H1 (cell line): ENCODE results near the gene USP49. TPM values are rescaled to one million over a fixed set of nuclear protein-coding genes. Genes with fewer than 3 reads are reported as not detected.

Experiments
- CTCF ChIA-PET: fragments of 300-600 bp; sonication (Branson Sonifier 250); formaldehyde crosslinking; loops from one replicate; lab custom pipeline; 2021; ENCODE audit not compliant: partially characterized antibody; lab: Charles Lee
- POLR2A ChIA-PET: fragments of 300-600 bp; sonication (Branson Sonifier 250); formaldehyde crosslinking; loops from one replicate; lab custom pipeline; 2021; ENCODE audit warnings: inconsistent platforms; ENCODE audit not compliant: partially characterized antibody; lab: Charles Lee
- DNase-seq, 2 experiments: peaks; one replicate each; pipeline versions ENCODE4 v3.0.0 to v3.0.0-alpha.2; 2010 to 2022; ENCODE audit warnings: low spot score in 2 of 2, low read depth in 1 of 2, mixed read lengths in 1 of 2
- FAIRE-seq: peaks from 2 replicates; lab custom pipeline; 2011; peaks lifted over from hg19 to GRCh38; lab: Jason Lieb, UNC
- H2AFZ ChIP-seq: 2 replicates; pipeline ENCODE4 v1.8.1; 2012; ENCODE audit warnings: low read length, inconsistent platforms
- H2AK5ac ChIP-seq: 2 replicates; pipeline ENCODE4 v1.6.1; 2013; ENCODE audit warnings: low read depth, low read length
- H2BK120ac ChIP-seq: replicated peaks from 2 replicates; pipeline ENCODE3; 2013; ENCODE audit warnings: low read depth, low read length, inconsistent platforms
- H2BK12ac ChIP-seq: 2 replicates; pipeline ENCODE4 v1.6.1; 2013; ENCODE audit warnings: low read depth, low read length
- H2BK15ac ChIP-seq: 2 replicates; pipeline ENCODE4 v1.6.1; 2013; ENCODE audit warnings: low read length
- H2BK20ac ChIP-seq: 2 replicates; pipeline ENCODE4 v1.6.1; 2013; ENCODE audit warnings: low read length
- H2BK5ac ChIP-seq: 2 replicates; pipeline ENCODE4 v1.6.1; 2013; ENCODE audit warnings: low read depth, low read length
- H3K14ac ChIP-seq: 2 replicates; pipeline ENCODE4 v1.6.1; 2013; ENCODE audit warnings: inconsistent platforms; ENCODE audit not compliant: insufficient read length
- H3K18ac ChIP-seq: 2 replicates; pipeline ENCODE4 v1.6.1; 2013; ENCODE audit warnings: low read length; ENCODE audit errors: extremely low read depth
- H3K23ac ChIP-seq: 2 replicates; pipeline ENCODE4 v1.6.1; 2013; ENCODE audit warnings: inconsistent platforms; ENCODE audit not compliant: insufficient read length
- H3K23me2 ChIP-seq: 2 replicates; pipeline ENCODE4 v1.6.1; 2013; ENCODE audit warnings: low read depth, low read length
- H3K27ac ChIP-seq: 2 replicates; pipeline ENCODE4 v1.6.1; 2011; ENCODE audit warnings: low read depth, low read length, inconsistent platforms
- H3K27me3 ChIP-seq, 4 experiments: replicated peaks in 1 of 4; 1 replicate in 1 of 4; 2 replicates in 3 of 4; pipeline versions ENCODE4 v1.6.1 to v1.8.1; 2011 to 2013; ENCODE audit warnings: low read length in 3 of 4, mild to moderate bottlenecking in 3 of 4, inconsistent platforms in 2 of 4, mixed read lengths in 2 of 4, moderate library complexity in 1 of 4; ENCODE audit not compliant: control insufficient read depth in 3 of 4, insufficient read depth in 3 of 4; ENCODE audit errors: extremely low read depth in 1 of 4
- H3K36me3 ChIP-seq, 4 experiments: 2 replicates each; pipeline versions ENCODE4 v1.6.1 to v1.8.1; 2011 to 2013; ENCODE audit warnings: mild to moderate bottlenecking in 4 of 4, low read length in 3 of 4, moderate library complexity in 2 of 4, control low read depth in 1 of 4, inconsistent platforms in 1 of 4; ENCODE audit not compliant: insufficient read depth in 4 of 4, control insufficient read depth in 2 of 4
- H3K4ac ChIP-seq: replicated peaks from 2 replicates; pipeline ENCODE3; 2013; ENCODE audit warnings: low read length, low read depth, mixed read lengths, inconsistent platforms; ENCODE audit not compliant: insufficient read length
- H3K4me1 ChIP-seq, 4 experiments: replicated peaks in 1 of 4; 1 replicate in 1 of 4; 2 replicates in 3 of 4; pipeline versions ENCODE4 v1.6.1 to v1.8.1; 2011 to 2013; ENCODE audit warnings: low read length in 3 of 4, inconsistent platforms in 2 of 4, mixed read lengths in 1 of 4; ENCODE audit not compliant: insufficient read depth in 4 of 4, control insufficient read depth in 3 of 4
- H3K4me2 ChIP-seq, 2 experiments: 2 replicates each; pipeline versions ENCODE4 v1.6.1 to v1.8.1; 2011 to 2013; ENCODE audit warnings: low read depth in 2 of 2, low read length in 2 of 2, control low read depth in 1 of 2, inconsistent platforms in 1 of 2, mild to moderate bottlenecking in 1 of 2; ENCODE audit not compliant: insufficient read depth in 1 of 2
- H3K4me3 ChIP-seq, 4 experiments: fragments of 200-600, 300-600 bp in 1 of 4; sonication (generic), shearing (Covaris generic), sonication (Bioruptor Twin) in 1 of 4; 2 replicates each; pipeline versions ENCODE4 v1.5.1 to v1.8.1; 2011 to 2016; ENCODE audit warnings: low read length in 4 of 4, low read depth in 3 of 4, control low read depth in 2 of 4, inconsistent platforms in 2 of 4, mild to moderate bottlenecking in 2 of 4, mixed read lengths in 1 of 4, moderate library complexity in 1 of 4; ENCODE audit not compliant: insufficient read depth in 2 of 4; ENCODE audit errors: extremely low read depth in 1 of 4
- H3K56ac ChIP-seq: replicated peaks from 2 replicates; pipeline ENCODE3; 2013; ENCODE audit warnings: low read depth, mild to moderate bottlenecking, mixed read lengths, low read length, inconsistent platforms; ENCODE audit not compliant: insufficient read length
- H3K79me1 ChIP-seq: 2 replicates; pipeline ENCODE4 v1.6.1; 2013; ENCODE audit warnings: low read depth, low read length, control low read depth
- H3K79me2 ChIP-seq, 2 experiments: 2 replicates each; pipeline versions ENCODE4 v1.6.1 to v1.8.1; 2012 to 2013; ENCODE audit warnings: low read length in 2 of 2, mild to moderate bottlenecking in 2 of 2, inconsistent platforms in 1 of 2; ENCODE audit not compliant: insufficient read depth in 2 of 2, control insufficient read depth in 1 of 2
- H3K9ac ChIP-seq, 4 experiments: replicated peaks in 1 of 4; 1 replicate in 1 of 4; 2 replicates in 3 of 4; pipeline versions ENCODE4 v1.6.1 to v1.8.1; 2011 to 2013; ENCODE audit warnings: low read depth in 3 of 4, low read length in 3 of 4, control low read depth in 2 of 4, mild to moderate bottlenecking in 2 of 4, moderate library complexity in 2 of 4, inconsistent platforms in 1 of 4; ENCODE audit errors: extremely low read depth in 1 of 4
- H3K9me3 ChIP-seq, 2 experiments: 2 replicates each; pipeline versions ENCODE4 v1.6.1 to v1.8.1; 2012 to 2013; ENCODE audit warnings: mild to moderate bottlenecking in 2 of 2, moderate library complexity in 2 of 2, control low read depth in 1 of 2, inconsistent platforms in 1 of 2, low read depth in 1 of 2, low read length in 1 of 2, mixed read lengths in 1 of 2; ENCODE audit not compliant: insufficient read depth in 2 of 2
- H4K20me1 ChIP-seq, 2 experiments: replicated peaks in 1 of 2; 2 replicates each; pipeline versions ENCODE3 to v1.8.1; 2011 to 2013; ENCODE audit warnings: inconsistent platforms in 2 of 2, low read length in 2 of 2, mild to moderate bottlenecking in 1 of 2; ENCODE audit not compliant: insufficient read depth in 2 of 2, control insufficient read depth in 1 of 2
- H4K5ac ChIP-seq: 2 replicates; pipeline ENCODE4 v1.6.1; 2013; ENCODE audit warnings: low read length, low read depth, mixed read lengths, inconsistent platforms; ENCODE audit not compliant: insufficient read length
- H4K8ac ChIP-seq: 2 replicates; pipeline ENCODE4 v1.8.0; 2013; ENCODE audit warnings: mild to moderate bottlenecking, moderate library complexity, low read length, inconsistent platforms; ENCODE audit not compliant: insufficient read depth; ENCODE audit errors: extremely low read depth
- H4K91ac ChIP-seq: replicated peaks from 2 replicates; pipeline ENCODE3; 2013; ENCODE audit warnings: low read length, mixed read lengths, inconsistent platforms; ENCODE audit not compliant: insufficient read length
- BACH1 ChIP-seq: IDR thresholded peaks from 2 replicates; pipeline ENCODE4 v1.6.1; 2012; ENCODE audit warnings: low read length, improper control_type of control experiment
- CHD1 ChIP-seq: IDR thresholded peaks from 2 replicates; pipeline ENCODE4 v1.6.1; 2012; ENCODE audit warnings: low read depth, low read length, improper control_type of control experiment
- EGR1 ChIP-seq: IDR thresholded peaks from 2 replicates; pipeline ENCODE4 v1.6.1; 2011; ENCODE audit warnings: low read depth, low read length, borderline replicate concordance
- FOSL1 ChIP-seq: IDR thresholded peaks from 2 replicates; pipeline ENCODE4 v1.6.1; 2011; ENCODE audit warnings: mild to moderate bottlenecking, low read depth, low read length, moderate library complexity; ENCODE audit not compliant: insufficient read depth
- MAFK ChIP-seq: IDR thresholded peaks from 2 replicates; pipeline ENCODE4 v1.6.1; 2012; ENCODE audit warnings: low read depth, mild to moderate bottlenecking, improper control_type of control experiment, low read length
- NANOG ChIP-seq: IDR thresholded peaks from 2 replicates; pipeline ENCODE4 v1.6.1; 2011; ENCODE audit warnings: low read length, low read depth, mild to moderate bottlenecking, inconsistent platforms; ENCODE audit not compliant: insufficient read depth, poor library complexity, severe bottlenecking
- POLR2A ChIP-seq, 2 experiments: IDR thresholded peaks; 1 replicate in 1 of 2; 2 replicates in 1 of 2; pipeline ENCODE4 v1.6.1; 2011; ENCODE audit warnings: low read depth in 2 of 2, low read length in 2 of 2, mild to moderate bottlenecking in 2 of 2; ENCODE audit errors: control extremely low read depth in 1 of 2
- RNF2 ChIP-seq: fragments of 200-900, 300-1000 bp; sonication (generic); IDR thresholded peaks from 2 replicates; pipeline ENCODE4 v1.7.1; 2016; ENCODE audit warnings: borderline replicate concordance, low read depth, mild to moderate bottlenecking, antibody characterized with exemption, low read length; ENCODE audit not compliant: poor library complexity, severe bottlenecking; ENCODE audit errors: missing control alignments
- SP4 ChIP-seq: IDR thresholded peaks from 2 replicates; pipeline ENCODE4 v1.6.1; 2012; ENCODE audit warnings: low read length, inconsistent platforms
- ZNF274 ChIP-seq: IDR thresholded peaks from 2 replicates; pipeline ENCODE4 v1.7.0; 2012; ENCODE audit warnings: low read length, borderline replicate concordance; ENCODE audit errors: extremely low read depth
- WGBS, 2 experiments: shearing (Covaris generic) in 1 of 2; methylation state at CpG; one replicate each; pipeline versions ENCODE4 v1.1.6 to v1.1.7; 2013 to 2015; ENCODE audit warnings: low lambda C conversion rate in 2 of 2, mixed read lengths in 2 of 2, inconsistent platforms in 1 of 2, low coverage in 1 of 2, missing lambda C conversion rate in 1 of 2; ENCODE audit not compliant: insufficient replicate concordance in 2 of 2, insufficient coverage in 1 of 2, insufficient read length in 1 of 2; ENCODE audit errors: extremely low coverage in 1 of 2, missing lambda C conversion rate in 1 of 2; 5-methylcytosine and 5-hydroxymethylcytosine counted together
- polyA plus RNA-seq, 7 experiments: library from polyadenylated mRNA; depleted of rRNA in 3 of 7; stranded (reverse) in 5 of 7; unstranded in 2 of 7; fragments of >200 nt in 5 of 7; fragments of 200-250 nt in 2 of 7; gene quantifications; 1 replicate in 5 of 7; 2 replicates in 1 of 7; 4 replicates in 1 of 7; pipeline versions ENCODE4 v1.2.1 to v1.2.3, GENCODE V29; 2011 to 2013; ENCODE audit warnings: missing spikeins in 2 of 7, mixed read lengths in 2 of 7
- total RNA-seq: library from RNA; stranded (reverse); fragmentation: NEBNext Ultra II Directional; extraction: Animal tissue kit (Norgen Biotek cat#: 25700); gene quantifications from 2 replicates; pipeline ENCODE4 v1.2.1, GENCODE V29; 2021

The USP49 gene
- total and polyA plus RNA-seq, 2 of the 8 experiments (the other 6 are each of a cell fraction or from before 2014, with no cell fraction given): 6.9 to 24.4 TPM

DNA sequence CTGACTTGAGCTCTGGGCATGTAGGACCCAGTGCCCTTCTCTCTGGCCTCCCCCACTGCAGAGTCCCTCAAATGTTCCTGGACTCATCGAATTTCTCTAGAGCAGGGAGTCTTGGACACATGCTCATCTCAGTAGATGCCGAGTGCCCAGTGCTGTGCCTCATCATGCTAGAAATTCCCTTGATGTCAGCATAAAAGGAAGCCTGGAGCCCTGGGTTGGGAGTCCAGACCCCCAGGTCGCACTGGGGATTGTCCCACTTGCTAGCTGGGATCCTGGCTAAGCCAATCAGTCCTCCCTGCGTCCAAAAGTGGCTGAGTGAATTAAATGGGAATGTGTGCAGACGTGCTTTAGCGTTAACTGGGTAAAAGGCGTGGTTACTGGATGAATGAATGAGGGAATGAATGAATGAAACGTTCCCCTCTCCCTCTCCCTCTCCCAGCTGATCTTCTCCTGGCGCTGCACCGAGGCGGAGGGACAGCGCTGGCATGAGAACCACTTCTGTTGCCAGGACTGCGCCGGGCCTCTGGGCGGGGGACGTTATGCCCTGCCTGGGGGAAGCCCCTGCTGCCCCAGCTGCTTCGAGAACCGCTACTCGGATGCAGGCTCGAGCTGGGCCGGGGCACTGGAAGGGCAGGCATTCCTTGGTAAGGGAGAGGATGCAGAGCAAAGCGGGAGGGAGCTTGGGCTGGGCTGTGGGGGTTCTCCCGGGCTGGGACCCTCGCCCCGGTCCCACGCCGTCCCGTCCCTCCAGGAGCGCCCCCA, 109.3 kb downstream of the USP49 start:
- Histone ChIP-seq H2BK5ac (no peak overlapping the region), H4K8ac (peak overlapping the region; percentile 39; the same call in 1 of the 2 replicates), H3K56ac (no peak overlapping the region), H3K4ac (no peak overlapping the region), H3K9ac (no peak overlapping the region; a peak in 1 of 7 replicates), H2BK15ac (0 out of 2 replicates have a peak overlapping the region, but pooled peaks have one; percentile 46), H3K79me2 (peaks cover 0 to 12% of the 10 kb centered on the region in 2 experiments; a peak in 3 of 4 replicates), H4K5ac (no peak overlapping the region), H3K4me3 (peak overlapping the region; percentile 19 to 100 (median 96)), H3K79me1 (peaks cover 2% of the 10 kb centered on the region), H3K27me3 (peaks cover 2 to 38% (median 25%) of the 10 kb centered on the region in 4 experiments), H3K4me1 (peaks cover 2 to 7% (median 3%) of the 10 kb centered on the region in 4 experiments; a peak in 6 of 7 replicates), H3K9me3 (no peaks in the 10 kb centered on the region), H2AFZ (no peak overlapping the region), H4K91ac (no peak overlapping the region), H3K14ac (no peak overlapping the region), H4K20me1 (peaks cover 0 to 9% of the 10 kb centered on the region in 2 experiments), H3K27ac (no peak overlapping the region), H3K18ac (no peak overlapping the region; the same call in 1 of the 2 replicates), H2AK5ac (no peak overlapping the region), H3K4me2 (peak overlapping the region; percentile 76 to 99), H2BK20ac (no peak overlapping the region), H3K23ac (no peak overlapping the region), H2BK12ac (0 out of 2 replicates have a peak overlapping the region, but pooled peaks have one; percentile 50), H3K23me2 (peaks cover 15% of the 10 kb centered on the region), H2BK120ac (no peak overlapping the region), H3K36me3 (peaks cover 11 to 20% (median 17%) of the 10 kb centered on the region in 4 experiments; a peak in 7 of 8 replicates)
- DNase-seq: no peak
- no peak for FAIRE-seq
- 31% methylated on average over 16 of the region's 29 CpGs; no CpG with 5 or more reads in 1 of the 2 experiments for WGBS, 2 experiments
- ChIA-PET POLR2A (interaction anchor here (0.9 to 4.2 kb wide), 7 partner anchors 25 to 264 kb away, joined by 3 to 31 read pairs (median 4); partner anchors contain the start of genes BYSL, MED20, TAF8 and USP49), CTCF (interaction anchor here (0.6 to 5.1 kb wide), 39 partner anchors 9 to 642 kb away, joined by 3 to 108 read pairs (median 4); partner anchors contain the start of genes BYSL, MED20 and TAF8)
- no peak for TF ChIP-seq BACH1
- TF ChIP-seq CHD1: no peak
- TF ChIP-seq FOSL1: no peak
- TF ChIP-seq NANOG: no peak
- no peak for TF ChIP-seq ZNF274
- no peak for TF ChIP-seq RNF2
- TF ChIP-seq MAFK: no peak
- no peak for TF ChIP-seq SP4
- TF ChIP-seq EGR1: no peak
- no peak for TF ChIP-seq POLR2A (IDR thresholded peaks at IDR 0.05; ENCODE audit: control extremely low read depth in 1 of 2, low read depth in 2 of 2, low read length in 2 of 2)
